GM23338 (cell line): ENCODE data around the gene C1QTNF8. TPM values are rescaled to one million over a fixed set of nuclear protein-coding genes. Genes with fewer than 3 reads are reported as not detected.

ENCODE experiments used
- ATAC-seq: fragments of 200-7000 bp; cut with Tn5 transposase; 3 replicates; pipeline ENCODE4 v1.9.1; 2020
- DNase-seq: peaks from one replicate; pipeline ENCODE4 v3.0.0-alpha.2; 2015; ENCODE audit warnings: low spot score
- H2AFZ ChIP-seq: fragments of 200-600 bp; sonication (generic); 2 replicates; pipeline ENCODE4 v1.8.0; 2016; ENCODE audit warnings: antibody characterized with exemption, mild to moderate bottlenecking, moderate library complexity
- H3F3A ChIP-seq: fragments of 200-600 bp; sonication (generic); replicated peaks from 2 replicates; pipeline ENCODE4 v1.8.0; 2017; ENCODE audit warnings: antibody characterized with exemption, mixed run types, low read depth
- H3K27ac ChIP-seq: fragments of 200-600 bp; sonication (generic); 2 replicates; pipeline ENCODE4 v1.6.1; 2016; ENCODE audit warnings: low read depth
- H3K27me3 ChIP-seq: fragments of 200-600 bp; sonication (generic); 2 replicates; pipeline ENCODE4 v1.8.0; 2016; ENCODE audit warnings: mild to moderate bottlenecking, mixed run types, moderate library complexity; ENCODE audit not compliant: insufficient read depth
- H3K36me3 ChIP-seq: fragments of 200-600 bp; sonication (generic); 2 replicates; pipeline ENCODE4 v1.8.0; 2016; ENCODE audit warnings: mild to moderate bottlenecking; ENCODE audit not compliant: insufficient read depth
- H3K4me1 ChIP-seq: fragments of 200-600 bp; sonication (generic); 2 replicates; pipeline ENCODE4 v1.8.0; 2016; ENCODE audit warnings: mild to moderate bottlenecking, moderate library complexity; ENCODE audit not compliant: insufficient read depth
- H3K4me2 ChIP-seq: fragments of 200-600 bp; sonication (generic); 2 replicates; pipeline ENCODE4 v1.7.1; 2017; ENCODE audit warnings: mixed run types
- H3K4me3 ChIP-seq: fragments of 200-600 bp; sonication (generic); 2 replicates; pipeline ENCODE4 v1.6.1; 2016; ENCODE audit warnings: mixed run types
- H3K79me2 ChIP-seq: fragments of 200-600 bp; sonication (generic); replicated peaks from 2 replicates; pipeline ENCODE4 v1.8.0; 2017; ENCODE audit warnings: mild to moderate bottlenecking; ENCODE audit not compliant: insufficient read depth
- H3K9me2 ChIP-seq: fragments of 200-600 bp; sonication (generic); 2 replicates; pipeline ENCODE4 v1.8.0; 2017; ENCODE audit not compliant: insufficient read depth
- H4K20me1 ChIP-seq: fragments of 200-600 bp; sonication (generic); replicated peaks from 2 replicates; pipeline ENCODE4 v1.8.0; 2017; ENCODE audit warnings: mild to moderate bottlenecking; ENCODE audit not compliant: insufficient read depth
- H3K27ac Mint-ChIP-seq: 2 replicates; pipeline ENCODE4 v1.8.0; 2020; ENCODE audit warnings: inconsistent platforms, mild to moderate bottlenecking, moderate library complexity, mixed read lengths
- H3K27me3 Mint-ChIP-seq: 3 replicates; pipeline ENCODE4 v1.8.0; 2022; ENCODE audit warnings: low read depth, mild to moderate bottlenecking, moderate library complexity, mixed read lengths, inconsistent platforms; ENCODE audit not compliant: insufficient read depth, poor library complexity
- H3K36me3 Mint-ChIP-seq: 3 replicates; pipeline ENCODE4 v1.8.0; 2021; ENCODE audit warnings: low read depth, mild to moderate bottlenecking, inconsistent platforms, moderate library complexity, mixed read lengths
- H3K4me1 Mint-ChIP-seq: 3 replicates; pipeline ENCODE4 v1.8.0; 2020; ENCODE audit warnings: mild to moderate bottlenecking, inconsistent platforms, mixed read lengths
- H3K4me3 Mint-ChIP-seq: 3 replicates; pipeline ENCODE4 v1.8.0; 2021; ENCODE audit warnings: moderate library complexity, mild to moderate bottlenecking, inconsistent platforms, mixed read lengths
- H3K9me3 Mint-ChIP-seq: 3 replicates; pipeline ENCODE4 v1.8.0; 2020; ENCODE audit warnings: moderate library complexity, mild to moderate bottlenecking, inconsistent platforms, mixed read lengths
- CREB1 ChIP-seq: fragments of 250-450 bp; sonication (Bioruptor Pico); IDR thresholded peaks from 2 replicates; pipeline ENCODE4 v1.5.0; 2020; ENCODE audit warnings: low read depth, mild to moderate bottlenecking, moderate library complexity
- CTCF ChIP-seq, 2 experiments: fragments of 200-600 bp in 1 of 2; sonication (generic) in 1 of 2; conservative IDR thresholded peaks; 2 replicates each; pipeline versions ENCODE4 v1.5.1 to v1.6.1; 2016 to 2017; ENCODE audit warnings: antibody characterized with exemption in 2 of 2, low read depth in 2 of 2, mild to moderate bottlenecking in 2 of 2, moderate library complexity in 1 of 2
- ETS1 ChIP-seq: IDR thresholded peaks from 2 replicates; pipeline ENCODE4 v1.6.1; 2016; ENCODE audit warnings: antibody characterized with exemption
- EZH2 ChIP-seq: fragments of 200-600 bp; sonication (generic); IDR thresholded peaks from one replicate; pipeline ENCODE4 v1.8.0; 2017; ENCODE audit warnings: antibody characterized with exemption, mild to moderate bottlenecking, low read depth; ENCODE audit not compliant: unreplicated experiment
- EZH2phosphoT487 ChIP-seq: fragments of 200-600 bp; sonication (generic); IDR thresholded peaks from one replicate; pipeline ENCODE4 v1.8.1; 2018; ENCODE audit warnings: antibody characterized with exemption; ENCODE audit not compliant: unreplicated experiment
- JUNB ChIP-seq: IDR thresholded peaks from one replicate; pipeline ENCODE4 v1.6.1; 2016; ENCODE audit warnings: antibody characterized with exemption; ENCODE audit not compliant: unreplicated experiment
- NANOG ChIP-seq: IDR thresholded peaks from 2 replicates; pipeline ENCODE4 v1.6.1; 2016; ENCODE audit warnings: antibody characterized with exemption, borderline replicate concordance
- POLR2AphosphoS5 ChIP-seq: IDR thresholded peaks from 2 replicates; pipeline ENCODE4 v1.6.1; 2016; ENCODE audit warnings: antibody characterized with exemption, low read depth
- STAT1 ChIP-seq: IDR thresholded peaks from one replicate; pipeline ENCODE4 v1.6.1; 2016; ENCODE audit warnings: antibody characterized with exemption; ENCODE audit not compliant: unreplicated experiment
- ZNF331 ChIP-seq: fragments of 250-450 bp; sonication (Bioruptor Pico); IDR thresholded peaks from 2 replicates; pipeline ENCODE4 v1.5.0; 2020; ENCODE audit warnings: low read depth, mild to moderate bottlenecking, moderate library complexity
- ZNF462 ChIP-seq: fragments of 250-450 bp; sonication (Bioruptor Pico); IDR thresholded peaks from 2 replicates; pipeline ENCODE4 v1.5.0; 2020; ENCODE audit warnings: mild to moderate bottlenecking, moderate library complexity
- polyA plus RNA-seq: library from polyadenylated mRNA; unstranded; fragments of >200 nt; fragmentation: Nextera tagmentation; extraction: Ambion mirVana; gene quantifications from 2 replicates; pipeline ENCODE4 v1.2.1, GENCODE V29; 2016
- total RNA-seq: library from RNA; depleted of rRNA; stranded (reverse); fragments of >200 nt; shearing (Covaris generic); gene quantifications from 2 replicates; pipeline ENCODE4 v1.2.3, GENCODE V29; 2014
- TF ChIP-seq, protein P1 (sequence below): IDR thresholded peaks from one replicate; pipeline ENCODE4 v1.6.1; 2018; ENCODE audit warnings: antibody characterized with exemption; ENCODE audit not compliant: unreplicated experiment

The C1QTNF8 gene
- total and polyA plus RNA-seq, 2 experiments from 2014 or later, result not detected

- TF ChIP-seq ZNF462 (CRISPR knock-in tag) (no peak), STAT1 (no peak), JUNB (no peak), NANOG (no peak)
These were observed 47.9 kb upstream of the C1QTNF8 start (continued) for GRCh38 chr16:1143761-1144450.

DNA sequence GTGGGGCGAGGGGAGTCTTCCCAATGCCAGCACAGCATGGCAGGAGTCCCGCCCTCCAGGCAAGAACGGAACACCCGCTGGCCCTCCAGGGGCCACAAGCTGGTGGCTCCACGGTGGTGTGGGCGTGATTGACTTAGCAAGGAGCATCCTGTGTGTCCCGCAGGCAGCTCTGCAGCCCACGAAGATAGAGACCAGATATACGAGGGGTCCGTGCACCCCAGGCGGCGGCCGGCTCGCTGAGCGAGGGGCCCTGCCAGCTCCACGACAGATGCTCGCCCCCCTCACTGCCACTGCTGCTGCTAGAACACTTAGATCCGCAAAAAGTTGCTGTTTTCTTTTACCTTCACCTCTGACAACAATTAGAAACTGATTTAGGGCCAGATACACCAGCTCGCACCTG is 46.9 kb upstream of the C1QTNF8 start:
- no peak overlapping the region for H3K4me3 Mint-ChIP-seq
- no peaks in the 10 kb centered on the region for H3K27me3 ChIP-seq
- no peak overlapping the region for H3K4me2 ChIP-seq
- H3K27ac ChIP-seq, result no peak overlapping the region
- H3K9me3 Mint-ChIP-seq, result peaks cover 14% of the 10 kb centered on the region
- no peaks in the 10 kb centered on the region for H3K36me3 ChIP-seq
- no peaks in the 10 kb centered on the region for H3F3A ChIP-seq
- ATAC-seq (no peak), DNase-seq (no peak)
- H3K27me3 Mint-ChIP-seq, result peaks cover 5% of the 10 kb centered on the region
- no peaks in the 10 kb centered on the region for H4K20me1 ChIP-seq
- H3K4me3 ChIP-seq, result no peak overlapping the region
- H3K36me3 Mint-ChIP-seq, result 0 out of 3 replicates have a peak, but pooled peaks cover 3% of the 10 kb centered on the region
- H3K4me1 Mint-ChIP-seq, result no peaks in the 10 kb centered on the region
- H2AFZ ChIP-seq, result no peak overlapping the region
- H3K27ac Mint-ChIP-seq, result no peak overlapping the region
- H3K79me2 ChIP-seq, result no peaks in the 10 kb centered on the region
- H3K9me2 ChIP-seq, result no peaks in the 10 kb centered on the region
- H3K4me1 ChIP-seq, result no peaks in the 10 kb centered on the region
- TF ChIP-seq CREB1 (no peak), STAT1 (no peak), EZH2 (no peak), POLR2AphosphoS5 (no peak), CTCF (conservative IDR thresholded peaks at IDR 0.05; ENCODE audit: low read depth in 2 of 2) (no peak), EZH2phosphoT487 (no peak), NANOG (no peak), ZNF331 (CRISPR knock-in tag) (no peak), ETS1 (no peak)
- TF ChIP-seq, protein P1, sequence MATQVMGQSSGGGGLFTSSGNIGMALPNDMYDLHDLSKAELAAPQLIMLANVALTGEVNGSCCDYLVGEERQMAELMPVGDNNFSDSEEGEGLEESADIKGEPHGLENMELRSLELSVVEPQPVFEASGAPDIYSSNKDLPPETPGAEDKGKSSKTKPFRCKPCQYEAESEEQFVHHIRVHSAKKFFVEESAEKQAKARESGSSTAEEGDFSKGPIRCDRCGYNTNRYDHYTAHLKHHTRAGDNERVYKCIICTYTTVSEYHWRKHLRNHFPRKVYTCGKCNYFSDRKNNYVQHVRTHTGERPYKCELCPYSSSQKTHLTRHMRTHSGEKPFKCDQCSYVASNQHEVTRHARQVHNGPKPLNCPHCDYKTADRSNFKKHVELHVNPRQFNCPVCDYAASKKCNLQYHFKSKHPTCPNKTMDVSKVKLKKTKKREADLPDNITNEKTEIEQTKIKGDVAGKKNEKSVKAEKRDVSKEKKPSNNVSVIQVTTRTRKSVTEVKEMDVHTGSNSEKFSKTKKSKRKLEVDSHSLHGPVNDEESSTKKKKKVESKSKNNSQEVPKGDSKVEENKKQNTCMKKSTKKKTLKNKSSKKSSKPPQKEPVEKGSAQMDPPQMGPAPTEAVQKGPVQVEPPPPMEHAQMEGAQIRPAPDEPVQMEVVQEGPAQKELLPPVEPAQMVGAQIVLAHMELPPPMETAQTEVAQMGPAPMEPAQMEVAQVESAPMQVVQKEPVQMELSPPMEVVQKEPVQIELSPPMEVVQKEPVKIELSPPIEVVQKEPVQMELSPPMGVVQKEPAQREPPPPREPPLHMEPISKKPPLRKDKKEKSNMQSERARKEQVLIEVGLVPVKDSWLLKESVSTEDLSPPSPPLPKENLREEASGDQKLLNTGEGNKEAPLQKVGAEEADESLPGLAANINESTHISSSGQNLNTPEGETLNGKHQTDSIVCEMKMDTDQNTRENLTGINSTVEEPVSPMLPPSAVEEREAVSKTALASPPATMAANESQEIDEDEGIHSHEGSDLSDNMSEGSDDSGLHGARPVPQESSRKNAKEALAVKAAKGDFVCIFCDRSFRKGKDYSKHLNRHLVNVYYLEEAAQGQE, result no peak
